Embryonic facial prominence (tissue), 1 donor: ENCODE results near the gene ITGB5.
A peak's percentile ranks its signal among the peaks of the same experiment; 100 is the strongest.
"Not testable (repeated sequence)": the region's sequence is repeated elsewhere in the genome, so short reads cannot be mapped to it uniquely, and the experiment has no call there.

ENCODE experiments used
- DNase-seq: peaks from one replicate; pipeline ENCODE4 v3.0.0-alpha.2; 2016; ENCODE audit errors: extremely low spot score

The ITGB5 gene

DNA sequence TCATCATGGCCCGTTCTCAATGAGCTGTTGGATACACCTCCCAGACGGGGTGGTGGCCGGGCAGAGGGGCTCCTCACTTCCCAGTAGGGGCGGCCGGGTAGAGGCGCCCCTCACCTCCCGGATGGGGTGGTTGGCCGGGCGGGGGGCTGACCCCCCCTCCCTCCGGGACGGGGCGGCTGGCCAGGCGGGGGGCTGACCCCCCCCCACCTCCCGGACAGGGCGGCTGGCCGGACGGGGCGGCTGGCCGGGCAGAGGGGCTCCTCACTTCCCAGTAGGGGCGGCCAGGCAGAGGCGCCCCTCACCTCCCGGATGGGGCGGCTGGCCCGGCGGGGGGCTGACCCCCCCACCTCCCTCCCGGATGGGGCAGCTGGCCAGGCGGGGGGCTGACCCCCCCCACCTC lies 137.3 kb downstream of the ITGB5 start:
- not testable (repeated sequence) for DNase-seq

DNA sequence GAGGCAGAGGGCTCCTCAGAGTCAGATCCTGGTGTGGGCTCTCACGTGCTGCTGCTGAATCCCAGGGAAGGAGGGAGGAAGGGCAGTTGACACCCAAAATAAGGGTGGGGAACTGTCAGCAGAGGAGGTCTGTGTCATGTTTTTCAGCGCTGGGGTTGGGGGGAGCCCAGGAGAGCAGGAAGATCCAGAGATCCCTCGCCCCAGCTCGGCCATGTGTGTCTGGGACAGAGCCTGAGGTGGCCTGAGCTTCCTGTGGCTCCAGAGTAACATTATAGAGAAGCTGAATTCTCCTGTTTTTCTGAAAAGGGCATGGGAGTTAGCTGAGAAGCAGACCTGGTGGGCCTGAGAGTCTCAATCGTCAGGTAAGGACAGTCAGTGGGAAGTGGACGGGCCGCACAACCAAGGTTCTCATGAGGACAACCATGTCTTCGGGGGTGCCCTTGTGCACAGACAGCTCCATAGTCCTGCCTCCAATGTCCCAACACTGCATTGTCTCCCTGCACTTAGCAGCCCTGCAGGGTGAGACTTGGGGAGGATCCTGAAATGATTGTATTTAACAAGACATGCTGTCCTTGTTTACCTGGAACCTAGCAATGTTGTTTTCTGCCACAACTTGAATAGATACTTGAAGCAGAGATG lies 138.5 kb downstream of the ITGB5 start:
- DNase-seq: no peak

GRCh38 chr3:124747111-124747981 lies 139.8 kb downstream of the ITGB5 start:
- DNase-seq: no peak

GRCh38 chr3:124745756-124746155 lies 141.4 kb downstream of the ITGB5 start:
- DNase-seq: no peak

- no peak for DNase-seq
Measured at GRCh38 chr3:124741027-124741426, 146.1 kb downstream of the ITGB5 start.

- DNase-seq: no peak
Measured at GRCh38 chr3:124731760-124732159, 155.4 kb downstream of the ITGB5 start.

DNA sequence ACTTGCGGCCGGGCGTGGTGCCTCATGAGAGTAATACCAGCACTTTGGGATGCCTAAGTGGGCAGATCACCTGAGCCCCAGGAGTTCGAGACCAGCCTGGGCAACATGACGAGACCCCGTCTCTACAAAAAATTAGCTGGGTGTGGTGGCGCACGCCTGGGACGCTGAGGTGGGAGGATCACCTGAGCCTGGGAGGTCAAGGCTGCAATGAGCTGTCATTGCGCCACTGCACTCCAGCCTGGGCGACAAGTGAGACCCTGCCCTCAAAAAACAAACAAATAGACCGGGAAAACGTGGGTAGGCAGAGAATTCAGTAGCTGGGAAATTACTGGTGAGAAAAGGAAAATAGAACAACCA lies 156.2 kb downstream of the ITGB5 start:
- DNase-seq: no peak

GRCh38 chr3:124730129-124730940 lies 156.8 kb downstream of the ITGB5 start, which contains the start of gene UMPS:
UMPS (plus strand) TSS chr3:124730452; CDS start chr3:124730472, 20 bp downstream.
- DNase-seq: peak; percentile 79

GRCh38 chr3:124722589-124722988 lies 164.6 kb downstream of the ITGB5 start:
- DNase-seq: no peak

DNA sequence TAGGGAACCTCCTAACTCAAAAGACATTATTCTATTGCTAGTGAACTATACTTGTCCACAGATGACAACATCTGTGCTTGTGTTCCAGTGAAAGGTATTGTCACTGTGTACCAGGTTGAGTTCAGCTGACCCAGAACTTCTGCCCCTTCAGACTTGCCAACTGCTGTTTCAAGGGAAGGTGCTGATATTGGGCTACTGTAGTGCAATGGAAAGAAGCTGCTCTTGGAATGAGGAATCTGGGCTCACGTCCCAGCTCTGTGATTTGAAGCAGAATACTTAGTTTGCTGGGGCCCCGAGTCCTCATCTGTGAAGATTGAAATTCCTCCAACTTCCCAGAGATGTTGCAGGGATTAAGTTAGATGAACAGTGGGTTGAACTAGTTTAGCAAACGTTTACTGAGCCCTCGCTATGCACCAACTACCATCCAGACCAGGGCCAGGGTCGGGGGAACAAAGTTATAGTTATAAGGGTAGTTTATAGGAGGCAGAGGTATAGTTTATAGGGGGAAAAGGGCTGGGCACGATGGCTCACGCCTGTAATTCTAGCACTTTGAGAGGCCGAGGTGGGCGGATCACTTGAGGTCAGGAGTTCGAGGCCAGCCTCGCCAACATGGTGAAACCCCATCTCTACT lies 172.8 kb downstream of the ITGB5 start:
- DNase-seq: no peak
